NCI-H187 (cell line): ENCODE measurements around the gene WDR54.
"Not testable (repeated sequence)": the region's sequence is repeated elsewhere in the genome, so short reads cannot be mapped to it uniquely, and the experiment has no call there.

Experiments
- DNase-seq, 2 experiments: peaks; one replicate each; lab custom pipeline; 2025; lab: John Stamatoyannopoulos, UW

WDR54 gene

GRCh38 chr2:74429487-74430451, 8.2 kb downstream of the WDR54 start:
- DNase-seq: no peak

GRCh38 chr2:74430502-74430901, 9.0 kb downstream of the WDR54 start:
- no peak for DNase-seq

GRCh38 chr2:74436111-74436805, 14.7 kb downstream of the WDR54 start:
- DNase-seq: no peak

GRCh38 chr2:74436848-74437695, 15.5 kb downstream of the WDR54 start:
- DNase-seq: no peak

- DNase-seq: no peak
Measured at GRCh38 chr2:74438248-74438647, 16.7 kb downstream of the WDR54 start.

- no peak for DNase-seq
Measured at GRCh38 chr2:74439373-74439772, 17.8 kb downstream of the WDR54 start.

- DNase-seq: no peak
Measured at GRCh38 chr2:74439803-74440377, 18.4 kb downstream of the WDR54 start.

- no peak for DNase-seq
Measured at GRCh38 chr2:74440378-74441169, 19.0 kb downstream of the WDR54 start.

- DNase-seq: no peak
Measured at GRCh38 chr2:74441170-74441689, 19.7 kb downstream of the WDR54 start.

GRCh38 chr2:74441690-74442482, 20.4 kb downstream of the WDR54 start, which contains the start of gene RTKN:
Gene RTKN, minus strand, starts transcription at chr2:74441937. Its CDS starts 121 bp downstream, at chr2:74441816.
- no peak for DNase-seq

GRCh38 chr2:74442483-74443297, 21.2 kb downstream of the WDR54 start:
- not testable (repeated sequence) for DNase-seq

- DNase-seq: no peak
Measured at GRCh38 chr2:74444498-74445318, 23.2 kb downstream of the WDR54 start.

- no peak for DNase-seq
Measured at GRCh38 chr2:74447230-74447999, 25.9 kb downstream of the WDR54 start.

GRCh38 chr2:74448771-74449170, 27.2 kb downstream of the WDR54 start:
- DNase-seq: no peak

GRCh38 chr2:74450570-74451190, 29.1 kb downstream of the WDR54 start:
- DNase-seq: no peak

- DNase-seq: peak; percentile 75 to 82
Measured at GRCh38 chr2:74454654-74455511, 33.4 kb downstream of the WDR54 start, which contains the start of gene INO80B. Gene INO80B, plus strand, starts transcription at chr2:74455087. Its CDS starts 30 bp downstream, at chr2:74455117.
